Motor neuron (in vitro differentiated cells): ENCODE data around the gene H1-8. TPM values are rescaled to one million over a fixed set of nuclear protein-coding genes. Genes with fewer than 3 reads are reported as not detected.
"Not testable (repeated sequence)": the region's sequence is repeated elsewhere in the genome, so short reads cannot be mapped to it uniquely, and the experiment has no call there.

Experiments used
- ATAC-seq, 8 experiments: fragments of 200-7000 bp; cut with Tn5 transposase; replicated peaks in 6 of 8; 2 replicates each; pipeline ENCODE4 v1.8.0; 2021; ENCODE audit warnings: mild to moderate bottlenecking in 8 of 8, moderate library complexity in 8 of 8
- H3K27ac ChIP-seq, 2 donors: fragments of 250-450 bp; sonication (Bioruptor Pico); 2 replicates each; pipeline ENCODE4 v1.9.0; 2021; ENCODE audit warnings: antibody characterized with exemption in 2 of 2, mild to moderate bottlenecking in 2 of 2, moderate library complexity in 1 of 2
- H3K4me1 ChIP-seq, 2 donors: fragments of 250-450 bp; sonication (Bioruptor Pico); replicated peaks in 1 of 2; 2 replicates each; pipeline ENCODE4 v1.6.1; 2021; ENCODE audit warnings: antibody characterized with exemption in 2 of 2, mild to moderate bottlenecking in 2 of 2, moderate library complexity in 1 of 2
- H3K4me3 ChIP-seq, 5 donors: fragments of 250-450 bp; sonication (Bioruptor Pico); 2 replicates each; pipeline ENCODE4 v1.9.0; 2021; ENCODE audit warnings: antibody characterized with exemption in 5 of 5, mild to moderate bottlenecking in 5 of 5, moderate library complexity in 4 of 5
- WGBS, 10 experiments: fragments of 450-650 bp; shearing (Covaris generic); methylation state at CpG; one replicate each; pipeline ENCODE4 v1.0.0; 2022; 5-methylcytosine and 5-hydroxymethylcytosine counted together
- in situ Hi-C, 9 experiments: fragments of 400-800 bp; cut with MboI; loops; one replicate each; pipeline ENCODE4 v1.15.0; 2021; ENCODE audit warnings: low sequenced_read_pairs in 9 of 9, low pct_unique_long_range_greater_than_20kb in 2 of 9; ENCODE audit not compliant: unreplicated experiment in 9 of 9
- total RNA-seq, 8 experiments: library from RNA; unstranded; fragments of 300-600 nt; gene quantifications; 2 replicates each; pipeline versions ENCODE4 v1.2.3 to v1.2.4, GENCODE V29; 2022

H1-8 gene
- total RNA-seq, 8 experiments from 2014 or later: not detected

- peak in 5 of 8 experiments; percentile 94 to 96 (median 95) for ATAC-seq
- peaks cover 12 to 20% of the 10 kb centered on the region in 2 donors for H3K4me1 ChIP-seq
- H3K4me3 ChIP-seq: no peak overlapping the region
- peak overlapping the region; percentile 52 to 69 for H3K27ac ChIP-seq
- WGBS, 10 experiments: 63 to 100% (median 94%) methylated on average over 1 to 8 of the region's 13 CpGs; no CpG with 5 or more reads in 3 of the 10 experiments
- in situ Hi-C loops: no loop called here
Observed at GRCh38 chr3:129503471-129504291, 39.3 kb upstream of the H1-8 start.

- H3K27ac ChIP-seq: no peak overlapping the region
Observed at GRCh38 chr3:129504471-129505100, 38.4 kb upstream of the H1-8 start.

GRCh38 chr3:129505341-129505740, 37.6 kb upstream of the H1-8 start:
- in situ Hi-C loops: no loop called here

More at GRCh38 chr3:129504471-129505100, 38.4 kb upstream of the H1-8 start:
- WGBS, 10 experiments: 73 to 100% (median 93%) methylated on average over 1 to 5 of the region's 5 CpGs; no CpG with 5 or more reads in 1 of the 10 experiments
- Histone ChIP-seq H3K4me1 (peaks cover 12 to 20% of the 10 kb centered on the region in 2 donors), H3K4me3 (no peak overlapping the region)
- ATAC-seq: no peak
- in situ Hi-C loops: no loop called here

DNA sequence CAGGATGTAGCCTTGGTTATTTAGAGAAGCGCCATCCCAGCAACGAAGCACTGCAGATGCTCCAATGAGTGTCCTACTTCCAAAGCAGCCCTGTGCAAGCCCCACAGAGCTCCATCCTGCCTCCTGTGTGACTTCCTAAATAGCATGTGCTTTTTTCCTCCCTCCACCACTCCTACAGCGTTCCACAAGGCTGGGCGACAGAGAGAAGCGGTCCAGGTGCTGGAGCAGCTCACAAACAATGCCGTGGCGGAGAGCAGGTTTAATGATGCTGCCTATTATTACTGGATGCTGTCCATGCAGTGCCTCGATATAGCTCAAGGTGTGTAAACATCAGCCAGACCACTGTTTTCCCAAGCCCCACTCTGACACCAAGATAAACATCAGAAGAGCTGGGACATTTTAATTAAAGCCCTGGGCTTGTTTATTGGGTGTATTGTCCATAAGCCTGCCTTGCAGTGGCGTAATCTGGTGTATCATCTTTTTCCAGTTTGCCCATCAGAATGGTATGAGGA, 36.7 kb upstream of the H1-8 start:
- H3K4me1 ChIP-seq: peaks cover 12 to 20% of the 10 kb centered on the region in 2 donors
- in situ Hi-C loops: no loop called here
- no peak overlapping the region for H3K27ac ChIP-seq
- WGBS, 10 experiments: 69 to 95% (median 91%) methylated on average over 3 to 9 of the region's 9 CpGs; no CpG with 5 or more reads in 3 of the 10 experiments
- no peak overlapping the region for H3K4me3 ChIP-seq
- peak in 1 of 8 experiments; percentile 2 for ATAC-seq

More at GRCh38 chr3:129505341-129505740, 37.6 kb upstream of the H1-8 start:
- Histone ChIP-seq H3K4me3 (no peak overlapping the region), H3K4me1 (peaks cover 12 to 20% of the 10 kb centered on the region in 2 donors), H3K27ac (no peak overlapping the region)
- WGBS, 10 experiments: 80 to 100% (median 87%) methylated on average over 1 to 6 of the region's 6 CpGs; no CpG with 5 or more reads in 2 of the 10 experiments
- no peak for ATAC-seq

- in situ Hi-C loops: no loop called here
- Histone ChIP-seq H3K27ac (no peak overlapping the region), H3K4me3 (no peak overlapping the region), H3K4me1 (peaks cover 12 to 20% of the 10 kb centered on the region in 2 donors)
- WGBS, 10 experiments: 47 to 100% (median 91%) methylated on average over 1 to 5 of the region's 9 CpGs; no CpG with 5 or more reads in 3 of the 10 experiments
- ATAC-seq: no peak
Observed at GRCh38 chr3:129507181-129507831, 35.7 kb upstream of the H1-8 start.

DNA sequence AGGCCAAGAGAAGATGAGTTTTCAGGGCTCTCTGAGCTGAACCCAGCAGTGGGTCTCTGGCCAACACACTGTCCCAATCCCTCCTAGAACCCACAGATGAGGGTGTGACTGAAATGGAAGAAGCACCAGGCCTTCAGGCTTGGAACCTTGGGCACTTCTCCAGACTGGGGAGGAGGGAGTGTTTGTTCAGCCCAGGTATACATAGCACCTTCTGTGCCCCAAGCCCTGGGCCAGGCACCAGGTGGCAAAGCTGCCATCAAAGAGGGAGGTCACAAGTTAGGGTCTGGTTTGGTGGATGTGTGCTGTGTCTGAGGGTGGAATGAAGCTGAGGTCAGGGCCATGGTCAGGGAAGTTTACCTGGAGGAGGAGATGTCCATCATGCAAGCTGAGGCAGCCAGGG, 30.4 kb upstream of the H1-8 start:
- Histone ChIP-seq H3K4me3 (no peak overlapping the region), H3K4me1 (no peaks in the 10 kb centered on the region), H3K27ac (no peak overlapping the region)
- no peak for ATAC-seq
- in situ Hi-C loops: no loop called here

GRCh38 chr3:129513705-129514104, 29.3 kb upstream of the H1-8 start:
- 66 to 100% methylated on average over 1 to 3 of the region's 8 CpGs; no CpG with 5 or more reads in 8 of the 10 experiments for WGBS, 10 experiments
- Histone ChIP-seq H3K4me3 (no peak overlapping the region), H3K27ac (no peak overlapping the region), H3K4me1 (no peaks in the 10 kb centered on the region)
- in situ Hi-C loops: no loop called here
- no peak for ATAC-seq

- H3K4me3 ChIP-seq: no peak overlapping the region
- H3K27ac ChIP-seq: no peak overlapping the region
- ATAC-seq: no peak
- 93 to 96% methylated on average over 3 to 4 of the region's 10 CpGs; no CpG with 5 or more reads in 8 of the 10 experiments for WGBS, 10 experiments
- H3K4me1 ChIP-seq: no peaks in the 10 kb centered on the region
- in situ Hi-C loops: no loop called here
Observed at GRCh38 chr3:129514110-129514509, 28.9 kb upstream of the H1-8 start.

DNA sequence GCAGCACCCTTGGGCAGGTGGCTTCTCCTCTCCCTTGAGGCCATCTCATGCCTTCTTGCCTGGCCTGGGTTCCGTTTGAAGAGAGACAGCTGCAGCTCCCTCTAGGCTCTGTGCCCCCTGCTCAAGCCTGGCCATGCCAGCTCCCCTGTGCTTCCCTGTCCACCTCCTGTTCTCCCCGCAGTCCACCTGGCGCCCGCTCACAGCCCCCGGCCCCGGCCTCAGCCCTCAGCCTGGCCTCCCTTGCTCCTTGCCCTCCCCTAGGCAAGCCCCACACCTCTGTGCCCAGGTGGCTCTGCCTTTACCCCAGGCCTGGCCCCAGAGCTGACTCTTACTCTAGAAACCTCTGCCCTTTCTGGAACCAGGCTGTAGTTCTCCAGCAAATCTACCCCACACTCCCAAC, 28.4 kb upstream of the H1-8 start:
- Histone ChIP-seq H3K4me3 (no peak overlapping the region), H3K4me1 (no peaks in the 10 kb centered on the region), H3K27ac (no peak overlapping the region)
- in situ Hi-C loops: no loop called here
- ATAC-seq: no peak
- no CpG with 5 or more reads among the region's 6 CpGs for WGBS, 10 experiments

GRCh38 chr3:129515108-129515820, 27.7 kb upstream of the H1-8 start:
- H3K27ac ChIP-seq, in situ Hi-C loops, H3K4me3 ChIP-seq, H3K4me1 ChIP-seq: not testable (repeated sequence)
- WGBS, 10 experiments: 90 to 100% (median 95%) methylated on average over 2 to 7 of the region's 25 CpGs; no CpG with 5 or more reads in 5 of the 10 experiments
- ATAC-seq: peak in 1 of 8 experiments; percentile 15

DNA sequence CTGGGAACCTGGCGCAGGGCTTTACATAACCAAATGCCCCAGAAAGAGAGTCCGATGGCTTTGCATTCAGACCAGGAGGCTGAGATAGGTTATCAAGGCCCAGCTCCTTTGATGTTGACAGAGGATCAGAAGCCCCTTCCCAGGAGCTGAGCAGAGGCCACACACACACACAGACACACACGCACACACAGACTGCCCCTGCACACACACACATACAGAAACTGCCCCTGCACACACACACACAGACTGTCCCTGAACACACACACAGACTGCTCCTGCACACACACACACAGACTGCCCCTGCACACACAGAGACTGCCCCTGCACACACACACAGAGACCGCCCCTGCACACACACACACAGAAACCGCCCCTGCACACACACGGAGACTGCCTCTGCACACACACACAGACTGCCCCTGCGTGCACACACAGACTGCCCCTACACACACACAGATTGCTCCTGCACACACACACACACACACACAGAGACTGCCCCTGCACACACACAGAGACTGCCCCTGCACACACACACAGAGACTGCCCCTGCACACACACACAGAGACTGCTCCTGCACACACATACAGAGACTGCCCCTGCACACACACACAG, 27.0 kb upstream of the H1-8 start:
- WGBS, 10 experiments: 81 to 100% methylated on average over 2 to 4 of the region's 7 CpGs; no CpG with 5 or more reads in 8 of the 10 experiments
- in situ Hi-C loops, H3K4me3 ChIP-seq, H3K27ac ChIP-seq, H3K4me1 ChIP-seq: not testable (repeated sequence)
- peak in 1 of 8 experiments; percentile 14 for ATAC-seq

GRCh38 chr3:129517516-129517915, 25.5 kb upstream of the H1-8 start:
- 80% methylated on average over 2 of the region's 7 CpGs; no CpG with 5 or more reads in 9 of the 10 experiments for WGBS, 10 experiments
- no peak for ATAC-seq
- H3K27ac ChIP-seq: no peak overlapping the region

More at GRCh38 chr3:129517516-129517915, 25.5 kb upstream of the H1-8 start:
- in situ Hi-C loops: no loop called here
- Histone ChIP-seq H3K4me3 (no peak overlapping the region), H3K4me1 (peaks cover 21 to 24% of the 10 kb centered on the region in 2 donors)
